GM18507 (cell line): ENCODE measurements around the gene GMNN.

ENCODE experiments used
- DNase-seq: peaks from one replicate; pipeline ENCODE4 v3.0.0; 2011; ENCODE audit warnings: low read depth; ENCODE audit not compliant: insufficient read length; ENCODE audit errors: extremely low spot score
- FAIRE-seq: peaks from 2 replicates; lab custom pipeline; 2011; peaks lifted over from hg19 to GRCh38; lab: Jason Lieb, UNC

The GMNN gene

DNA sequence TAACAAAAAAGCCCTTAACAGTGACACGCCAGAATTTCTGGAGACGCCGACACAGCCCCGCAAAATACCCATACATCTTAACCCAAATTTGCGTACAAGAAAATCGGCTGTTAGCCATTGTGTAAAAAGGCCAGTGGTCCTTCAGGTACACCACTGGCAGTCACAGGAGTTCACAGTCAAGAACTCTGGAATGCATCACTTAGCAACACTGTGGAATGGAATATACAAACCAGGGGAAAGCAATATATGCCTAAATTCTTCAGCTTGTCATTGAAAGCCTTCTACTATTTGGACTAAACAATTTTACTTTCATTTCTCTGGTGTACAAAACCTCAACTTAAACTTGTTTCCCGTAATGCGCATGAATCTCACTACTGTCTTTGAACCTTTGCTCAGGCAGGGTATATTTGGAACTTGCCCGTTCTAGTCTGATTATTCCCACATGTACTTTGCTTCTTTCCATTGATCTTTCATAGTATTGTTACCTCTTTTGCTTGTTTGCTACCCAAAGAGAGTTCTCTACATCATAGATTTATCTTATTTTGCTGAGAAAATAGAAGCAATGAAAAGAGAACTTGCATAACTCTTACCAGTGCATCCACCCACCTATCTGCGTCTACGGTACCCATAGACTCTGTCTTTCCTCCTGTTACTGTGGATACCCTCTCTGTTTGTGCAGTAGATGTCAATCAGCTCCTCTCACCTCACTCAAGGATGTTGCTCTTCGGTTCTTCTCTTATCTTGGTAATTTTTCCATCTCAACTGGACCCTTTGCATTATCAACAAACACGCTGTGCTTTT lies 24.2 kb downstream of the GMNN start, which contains the start of gene ARMH2:
Gene ARMH2 (minus strand): TSS at position 178 of the 801 bp plus-strand sequence. CDS start 60 bp downstream, at position 118.
- DNase-seq: no peak
- no peak for FAIRE-seq

- no peak for FAIRE-seq
Measured at GRCh38 chr6:24799541-24799915, 24.8 kb downstream of the GMNN start.

GRCh38 chr6:24802271-24803059 lies 27.7 kb downstream of the GMNN start:
- FAIRE-seq: no peak
- DNase-seq: no peak

More at GRCh38 chr6:24799541-24799915, 24.8 kb downstream of the GMNN start:
- no peak for DNase-seq

- DNase-seq (no peak), FAIRE-seq (no peak)
Measured at GRCh38 chr6:24807584-24807983, 32.8 kb downstream of the GMNN start.

DNA sequence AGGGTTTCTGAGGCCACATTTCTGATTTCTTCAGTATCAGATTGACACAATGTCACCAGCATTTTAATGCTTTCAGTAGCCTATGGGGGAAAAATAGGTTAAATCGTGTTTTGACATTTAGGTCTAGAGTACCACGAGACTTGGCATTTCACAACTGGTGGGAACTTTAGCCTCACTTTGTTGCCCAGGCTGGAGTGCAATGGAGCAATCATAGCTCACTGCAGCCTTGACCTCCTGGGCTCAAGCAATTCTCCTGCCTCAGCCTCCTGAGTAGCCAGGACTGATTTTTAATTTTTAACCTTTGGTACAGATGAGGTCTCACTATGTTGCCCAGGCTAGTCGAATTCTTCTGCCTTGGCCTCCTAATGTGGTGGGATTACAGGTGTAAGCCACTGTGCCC lies 35.0 kb downstream of the GMNN start:
- FAIRE-seq (no peak), DNase-seq (no peak)

- FAIRE-seq: no peak
Measured at GRCh38 chr6:24818346-24818745, 43.6 kb downstream of the GMNN start.

GRCh38 chr6:24821860-24822444 lies 47.2 kb downstream of the GMNN start:
- no peak for DNase-seq
- FAIRE-seq: no peak

More at GRCh38 chr6:24818346-24818745, 43.6 kb downstream of the GMNN start:
- DNase-seq: no peak

GRCh38 chr6:24822696-24823095 lies 48.0 kb downstream of the GMNN start:
- no peak for FAIRE-seq

DNA sequence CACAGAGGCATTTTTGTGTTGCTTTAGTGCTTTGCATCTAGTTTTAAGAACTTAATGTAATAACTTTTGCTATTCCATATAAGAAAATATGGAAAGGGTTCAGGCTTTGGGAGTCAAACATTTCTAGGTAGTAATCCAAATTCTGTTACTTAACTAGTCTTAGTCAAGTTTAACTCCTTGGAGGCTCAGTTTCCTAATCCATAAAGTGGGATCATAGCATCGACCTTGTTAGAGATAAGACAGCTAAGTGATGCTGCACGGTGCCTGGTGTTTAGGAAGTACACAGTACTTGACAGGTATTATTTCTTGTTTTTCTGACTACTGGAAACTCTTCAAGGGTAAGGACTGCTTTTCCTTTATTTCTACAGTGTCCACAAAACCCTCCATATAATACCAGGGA lies 48.4 kb downstream of the GMNN start:
- DNase-seq (no peak), FAIRE-seq (no peak)

More at GRCh38 chr6:24822696-24823095, 48.0 kb downstream of the GMNN start:
- no peak for DNase-seq

- FAIRE-seq: no peak
- DNase-seq: no peak
Measured at GRCh38 chr6:24824142-24824938, 49.6 kb downstream of the GMNN start.

DNA sequence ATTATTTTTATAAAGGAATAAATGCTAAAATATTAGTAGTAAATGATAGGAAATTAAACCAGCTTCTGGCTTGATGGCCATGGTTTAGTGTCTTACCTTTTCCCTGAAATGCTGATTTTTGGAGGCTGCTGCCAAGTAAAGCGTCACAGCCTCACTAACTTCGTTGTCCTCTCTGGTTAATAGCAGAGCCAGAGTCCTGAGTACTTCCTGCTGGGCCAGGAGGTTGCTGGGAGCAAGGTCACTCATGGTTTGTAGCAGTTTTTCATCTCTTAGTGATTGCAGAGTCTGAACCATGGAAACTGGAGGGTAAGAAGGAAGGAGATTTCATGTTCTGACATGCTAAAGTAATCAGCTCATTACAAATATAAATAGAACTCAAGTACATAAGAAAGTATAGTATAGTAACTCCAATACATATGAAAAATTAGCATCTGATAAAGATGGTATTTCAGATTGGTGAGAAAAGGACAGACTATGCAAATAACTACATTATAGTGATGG lies 50.4 kb downstream of the GMNN start:
- no peak for FAIRE-seq
- DNase-seq: no peak

GRCh38 chr6:24827162-24827561 lies 52.4 kb downstream of the GMNN start:
- no peak for DNase-seq
- no peak for FAIRE-seq

DNA sequence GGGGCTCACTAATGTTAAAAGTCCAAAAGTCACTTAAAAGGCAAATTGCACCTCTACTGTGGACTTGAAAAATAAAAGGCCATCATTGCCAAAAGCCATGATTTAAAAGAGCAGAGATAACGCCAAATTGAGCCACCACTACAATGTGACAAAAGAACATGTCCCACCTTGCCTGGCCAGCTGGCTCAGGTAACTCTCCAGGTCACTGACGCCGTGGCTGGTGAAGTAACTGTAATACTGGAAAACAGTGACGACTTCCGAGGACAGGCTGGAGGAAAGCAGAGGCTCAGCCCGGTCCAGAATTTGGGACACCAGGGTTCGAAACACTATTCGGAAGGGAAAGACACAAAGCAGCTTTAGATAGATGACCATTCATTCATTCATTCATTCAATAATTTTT lies 53.2 kb downstream of the GMNN start:
- FAIRE-seq (no peak), DNase-seq (no peak)

DNA sequence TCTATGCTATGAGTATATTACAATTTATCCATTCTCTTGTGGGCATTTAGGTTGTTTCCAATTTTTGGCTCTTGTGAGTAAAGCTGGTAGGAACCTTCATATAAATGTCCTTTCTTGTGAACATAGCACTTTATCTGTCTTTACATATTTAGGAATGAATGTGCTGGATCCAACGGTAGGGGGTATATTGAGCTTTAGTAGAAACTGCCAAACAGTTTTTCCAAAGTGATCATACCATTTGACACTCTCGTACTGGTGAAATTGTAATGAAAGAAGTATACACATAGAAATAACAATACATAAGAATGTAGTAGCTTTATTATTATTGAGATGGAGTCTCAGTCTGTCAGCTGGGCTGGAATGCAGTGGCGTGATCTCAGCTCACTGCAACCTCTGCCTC lies 54.9 kb downstream of the GMNN start:
- FAIRE-seq (no peak), DNase-seq (no peak)

DNA sequence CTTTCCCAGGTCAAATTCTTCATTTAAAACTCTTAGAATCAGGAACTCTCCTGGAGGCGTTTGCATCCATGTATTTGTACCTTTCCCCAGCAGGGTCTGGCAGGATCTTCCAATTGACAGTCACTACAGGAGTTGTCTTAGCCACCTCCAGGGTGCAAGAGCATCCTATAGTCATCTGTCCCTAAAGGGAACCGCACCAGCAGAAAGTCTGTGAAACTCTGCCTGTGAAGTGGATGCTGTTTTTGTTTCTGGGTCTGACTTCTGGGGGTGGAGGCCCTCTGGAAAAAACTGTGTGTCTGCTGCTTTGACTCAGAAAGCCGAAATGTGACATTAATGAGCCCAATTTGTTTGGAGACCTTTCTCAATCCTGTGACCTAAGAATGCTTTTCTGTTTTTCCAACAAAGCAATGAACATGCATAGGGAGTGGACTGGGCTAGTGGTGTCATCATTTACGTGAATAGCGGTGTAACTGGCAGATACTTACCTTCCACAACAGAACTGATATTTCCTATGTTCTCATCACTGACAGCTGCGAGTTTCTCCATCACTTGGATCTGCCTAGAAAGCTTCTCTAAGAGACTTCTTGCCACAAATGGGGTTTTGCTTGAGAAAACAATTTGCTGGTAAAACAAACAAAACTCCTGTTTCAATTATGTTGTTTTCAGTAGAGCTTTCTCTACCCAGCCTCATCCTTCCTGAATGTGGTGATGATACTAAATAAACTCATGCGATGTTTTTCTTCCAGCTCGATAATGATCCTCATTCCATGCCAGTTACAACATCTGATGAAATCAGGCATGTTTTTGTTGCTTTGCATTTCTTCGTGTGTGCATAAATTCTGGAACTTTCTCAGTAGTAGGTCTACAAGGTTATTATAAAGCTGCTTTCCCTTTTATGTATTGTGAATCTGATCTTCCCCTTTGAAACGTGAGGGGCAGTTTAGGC lies 57.3 kb downstream of the GMNN start:
- no peak for DNase-seq

DNA sequence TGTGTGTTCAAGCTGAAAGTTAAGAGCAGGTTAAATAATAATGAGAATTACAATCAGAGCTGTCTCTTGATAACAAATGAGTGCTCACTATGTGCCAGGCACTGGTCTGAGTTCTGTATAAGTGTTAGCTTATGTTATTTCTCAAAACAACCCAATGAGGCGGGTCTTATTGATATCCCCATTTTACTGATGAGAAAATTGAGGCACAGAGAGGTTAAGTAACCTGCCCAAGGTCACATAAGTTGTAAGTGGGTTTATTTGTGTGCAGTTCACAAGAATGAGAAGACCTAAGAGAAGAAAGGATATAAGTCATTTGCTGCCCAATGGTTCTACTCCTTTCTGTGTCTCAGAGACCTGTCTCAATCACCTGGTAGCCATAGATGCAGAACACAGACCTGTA lies 58.1 kb downstream of the GMNN start:
- FAIRE-seq (no peak), DNase-seq (no peak)

More for the DNA sequence above, 57.3 kb downstream of the GMNN start:
- no peak for FAIRE-seq

DNA sequence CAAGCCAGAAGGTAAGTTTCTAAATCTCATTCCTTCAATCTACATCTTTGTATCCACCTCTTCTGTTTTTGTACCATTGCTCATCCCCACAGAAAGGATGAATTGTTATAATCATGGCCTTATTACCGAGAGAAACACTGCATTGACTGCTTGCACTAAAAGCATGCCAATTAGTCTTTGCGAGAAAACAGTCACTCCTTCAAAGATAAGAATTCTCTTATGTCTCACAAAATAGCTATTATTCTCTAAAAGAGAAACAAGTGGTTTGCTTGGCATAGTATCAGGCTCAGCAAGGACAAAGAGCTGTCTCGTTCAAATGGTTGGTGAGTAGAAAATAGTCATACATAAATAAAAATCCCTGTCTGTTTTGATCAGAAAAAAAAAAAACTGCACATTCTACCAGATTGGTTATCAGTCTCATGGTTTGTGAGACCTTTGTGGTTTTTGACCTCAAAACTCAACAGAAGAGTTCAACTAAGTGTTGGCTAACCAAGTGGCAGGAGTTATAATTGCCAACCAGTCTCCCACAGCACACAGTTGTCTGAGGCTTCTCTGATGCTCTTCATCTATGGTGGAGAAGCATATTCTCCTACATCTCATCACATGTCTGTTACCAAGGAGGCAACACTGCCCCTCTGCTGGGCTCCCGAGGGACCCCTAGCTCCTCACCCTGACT lies 59.1 kb downstream of the GMNN start:
- no peak for DNase-seq
- no peak for FAIRE-seq
